COLO668 (cell line): ENCODE measurements around the gene PARVA.
A peak's percentile ranks its signal among the peaks of the same experiment; 100 is the strongest.
"Not testable (repeated sequence)": the region's sequence is repeated elsewhere in the genome, so short reads cannot be mapped to it uniquely, and the experiment has no call there.

Experiments used
- DNase-seq: peaks from one replicate; lab custom pipeline; 2025; ENCODE audit not compliant: unreplicated experiment; lab: John Stamatoyannopoulos, UW

PARVA gene, protein sequence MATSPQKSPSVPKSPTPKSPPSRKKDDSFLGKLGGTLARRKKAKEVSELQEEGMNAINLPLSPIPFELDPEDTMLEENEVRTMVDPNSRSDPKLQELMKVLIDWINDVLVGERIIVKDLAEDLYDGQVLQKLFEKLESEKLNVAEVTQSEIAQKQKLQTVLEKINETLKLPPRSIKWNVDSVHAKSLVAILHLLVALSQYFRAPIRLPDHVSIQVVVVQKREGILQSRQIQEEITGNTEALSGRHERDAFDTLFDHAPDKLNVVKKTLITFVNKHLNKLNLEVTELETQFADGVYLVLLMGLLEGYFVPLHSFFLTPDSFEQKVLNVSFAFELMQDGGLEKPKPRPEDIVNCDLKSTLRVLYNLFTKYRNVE

DNA sequence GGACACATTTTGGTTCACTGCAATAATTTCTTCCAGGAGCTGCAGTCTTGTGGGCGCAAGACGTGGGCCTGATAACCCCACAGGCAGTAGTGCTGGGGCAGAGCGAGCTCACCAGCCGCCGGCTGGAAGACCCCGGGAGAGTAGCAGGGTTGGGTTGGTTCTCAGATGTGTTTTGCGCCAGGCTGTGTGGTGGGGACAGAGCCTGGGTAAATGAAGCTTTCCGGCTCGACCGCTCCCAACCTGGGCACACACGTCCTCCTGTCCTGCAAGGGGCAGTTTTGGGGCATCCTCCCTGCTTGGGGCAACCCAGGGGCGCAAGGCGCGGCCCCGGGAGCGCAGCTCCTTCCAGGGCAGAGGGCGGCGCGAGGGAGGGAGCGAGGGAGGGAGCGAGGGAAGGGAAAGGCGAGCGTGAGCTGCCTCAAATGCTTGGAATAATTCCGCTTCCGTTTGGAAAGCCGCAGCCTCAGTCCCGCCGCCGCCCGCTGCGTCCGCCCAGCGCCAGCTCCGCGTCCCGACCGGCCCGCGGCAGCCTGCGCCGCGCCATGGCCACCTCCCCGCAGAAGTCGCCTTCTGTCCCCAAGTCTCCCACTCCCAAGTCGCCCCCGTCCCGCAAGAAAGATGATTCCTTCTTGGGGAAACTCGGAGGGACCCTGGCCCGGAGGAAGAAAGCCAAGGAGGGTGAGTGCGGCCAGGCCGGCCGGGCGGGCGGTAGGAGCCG is at the start of gene PARVA:
TSS of gene PARVA (plus strand) at position 466 of the 718 bp plus-strand sequence. CDS start at position 543, 77 bp downstream.
- DNase-seq, result peak; percentile 61

DNA sequence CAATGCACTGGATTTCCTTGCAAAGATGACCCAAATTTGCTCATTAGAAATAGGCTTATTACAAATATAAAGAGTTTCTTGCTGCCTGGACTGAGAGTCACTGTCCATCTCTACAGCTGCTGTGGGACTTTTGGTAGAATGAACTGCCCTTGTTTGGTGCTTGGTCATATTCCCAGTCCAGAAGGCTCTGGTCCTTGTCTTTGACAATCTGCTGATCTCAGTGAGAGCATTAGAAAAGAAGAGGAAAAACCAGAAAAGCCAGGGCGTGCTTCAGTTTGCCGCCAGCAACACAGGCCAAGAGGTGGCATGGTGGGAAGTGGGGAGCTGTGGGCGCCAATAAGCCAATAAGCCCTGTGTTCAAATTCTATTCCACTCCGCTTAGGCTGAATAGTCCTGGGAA is 48.2 kb upstream of the PARVA start:
- DNase-seq, result no peak

DNA sequence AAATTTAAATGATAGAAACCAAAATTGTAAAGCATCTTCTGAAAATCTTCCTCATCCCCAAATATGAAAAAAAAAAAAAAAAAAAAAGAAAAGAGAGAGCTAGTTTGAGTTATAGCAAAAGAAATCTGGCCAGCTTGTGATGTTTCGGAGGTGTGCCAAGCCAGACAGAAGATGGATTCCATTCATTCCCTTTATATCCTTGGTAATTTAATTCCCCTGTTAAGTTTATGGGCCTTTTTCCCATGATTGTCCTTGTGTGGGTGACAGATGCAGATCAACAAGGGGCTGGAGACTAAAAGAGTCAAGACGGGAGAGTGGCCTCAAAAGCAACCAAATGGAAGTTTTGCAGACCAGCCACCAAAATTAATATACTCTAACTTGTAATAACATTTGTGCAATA is 47.6 kb upstream of the PARVA start:
- DNase-seq, result no peak

DNA sequence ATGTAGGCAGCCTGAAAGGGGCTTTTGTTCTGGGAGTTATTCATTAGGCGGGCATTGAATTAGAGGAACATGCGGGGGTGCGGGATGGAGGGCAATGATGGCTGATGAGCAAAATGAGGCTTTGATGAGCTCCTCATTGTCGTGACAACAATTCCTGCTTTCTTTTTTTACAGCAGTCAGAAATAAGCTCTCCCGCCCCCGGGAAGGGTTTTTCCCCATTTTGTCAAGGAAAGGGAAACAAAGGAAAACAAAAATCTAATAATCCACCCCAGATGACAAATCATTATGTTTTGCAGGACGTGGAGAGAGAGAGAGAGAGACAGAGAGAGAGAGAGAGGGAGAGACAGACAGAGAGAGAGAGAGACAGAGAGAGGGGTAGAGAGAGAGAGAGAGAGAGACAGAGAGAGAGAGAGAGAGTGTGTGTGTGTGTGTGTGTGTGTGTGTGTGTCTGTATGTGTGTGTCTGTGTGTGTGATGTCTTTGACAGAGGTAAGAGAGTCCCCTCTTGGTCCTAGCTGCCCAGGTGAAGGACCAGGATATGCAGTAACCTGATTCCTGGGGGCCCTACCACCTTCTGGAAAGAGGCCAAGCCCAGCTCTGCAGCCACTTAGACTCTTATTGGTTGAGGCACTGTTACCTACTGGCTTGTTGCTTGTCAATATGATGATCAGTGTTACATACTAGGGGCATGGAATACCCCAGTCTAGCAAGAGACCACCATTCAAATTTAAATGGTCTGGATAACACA is 46.7 kb upstream of the PARVA start:
- DNase-seq, result peak; percentile 50

DNA sequence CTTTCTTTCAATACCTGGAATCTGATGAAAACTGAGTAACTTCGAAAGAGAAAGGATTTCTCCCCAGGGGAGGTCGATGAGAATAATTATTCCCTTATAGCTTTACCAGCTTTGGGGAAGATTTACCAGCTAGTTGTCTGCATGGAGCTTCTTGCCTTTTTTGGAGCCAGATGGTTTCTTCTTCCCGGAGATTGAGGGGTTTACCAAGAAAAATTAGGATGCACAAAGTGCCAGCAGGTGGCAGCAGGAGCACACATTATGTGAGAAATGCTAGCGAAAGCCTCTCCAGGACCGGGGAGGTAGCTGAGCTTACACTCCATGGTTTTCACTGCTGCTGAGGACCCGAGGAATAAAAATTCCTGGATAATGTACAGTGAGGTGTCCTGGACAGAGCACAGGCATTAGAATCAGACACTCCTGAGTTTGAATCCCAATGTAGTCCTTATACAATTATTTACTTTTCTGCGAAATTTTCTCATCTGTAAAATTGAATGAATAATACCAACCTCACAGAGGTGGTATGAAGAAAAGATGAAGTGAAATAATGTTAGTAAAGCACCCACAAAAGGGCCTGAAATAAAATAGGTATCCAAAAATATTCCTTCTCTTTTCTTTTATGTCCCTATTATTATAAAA is 46.0 kb upstream of the PARVA start:
- DNase-seq, result peak; percentile 89

DNA sequence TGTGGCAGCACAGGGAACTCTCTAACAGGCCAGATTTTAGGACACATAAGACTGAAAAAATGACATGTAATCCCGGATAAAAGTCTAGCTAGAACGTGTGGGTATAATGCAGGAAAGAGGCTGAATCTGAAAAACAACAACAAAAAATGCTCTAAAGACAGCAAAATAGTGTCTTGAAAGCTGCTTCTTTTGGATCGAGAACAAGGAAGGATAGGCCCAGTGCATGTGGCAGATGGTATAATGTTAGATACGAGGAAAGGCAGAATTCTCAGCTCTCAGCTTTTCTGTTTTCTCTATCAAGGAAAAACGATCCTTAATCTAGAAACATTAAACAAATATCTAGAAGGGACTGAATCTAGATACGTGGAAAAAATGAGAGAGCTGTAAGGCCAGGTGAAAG is 33.8 kb upstream of the PARVA start:
- DNase-seq, result no peak

DNA sequence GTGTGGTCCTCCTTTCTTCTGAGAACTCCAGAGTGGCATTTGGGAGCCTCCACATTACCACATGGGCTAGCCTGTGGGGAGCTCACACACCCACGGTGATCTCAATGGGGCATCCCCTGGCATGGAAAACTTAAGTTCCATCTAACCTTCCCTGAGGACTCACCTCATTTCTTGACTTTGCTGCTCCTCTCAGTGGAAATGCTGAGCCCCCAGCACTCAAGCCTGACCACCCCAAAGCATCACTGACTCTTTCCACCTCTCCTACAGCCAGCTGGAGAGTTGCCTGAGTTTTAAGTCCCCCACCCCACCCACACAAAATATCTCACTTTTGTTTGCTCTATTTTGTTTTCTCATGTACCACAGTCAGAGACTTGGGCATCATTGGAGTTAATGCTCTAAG is 23.8 kb upstream of the PARVA start:
- no peak for DNase-seq

DNA sequence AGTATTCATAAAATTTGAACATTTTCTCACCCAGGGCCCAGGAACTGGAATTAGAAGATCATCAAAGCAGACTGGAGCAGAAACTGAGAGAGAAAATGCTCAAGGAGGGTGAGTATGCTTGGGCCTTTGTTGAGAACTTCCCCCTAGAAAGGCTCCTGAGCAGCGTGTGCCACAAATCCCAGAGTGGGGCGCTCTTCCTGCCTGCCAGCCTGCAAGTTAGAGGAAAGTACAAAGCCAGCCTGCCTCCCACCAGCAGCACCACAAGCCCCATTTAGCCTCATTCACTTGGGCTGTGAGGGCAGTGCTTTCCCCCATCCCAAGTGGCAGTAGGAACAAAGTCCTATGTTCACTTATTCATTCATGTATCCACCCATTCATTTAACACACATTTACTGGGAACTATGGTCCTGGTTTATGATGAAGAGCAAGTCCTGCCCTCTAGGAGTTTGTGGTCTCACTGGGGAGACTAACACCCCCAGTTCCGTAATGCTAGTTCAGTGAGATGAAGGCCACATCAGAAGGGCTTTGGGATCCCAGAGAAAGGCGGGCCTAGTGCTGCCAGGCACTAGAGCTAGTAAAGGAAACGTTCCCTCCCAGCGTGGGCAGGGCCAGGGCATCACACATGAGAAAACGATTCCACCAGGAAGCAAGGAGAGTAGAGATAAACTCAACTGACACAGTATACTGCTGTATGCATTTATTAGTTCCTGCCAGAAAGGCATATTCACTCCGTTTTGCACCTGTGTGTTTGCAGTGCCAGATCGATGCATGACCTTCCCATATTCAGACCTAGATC is 22.4 kb upstream of the PARVA start:
- no peak for DNase-seq

DNA sequence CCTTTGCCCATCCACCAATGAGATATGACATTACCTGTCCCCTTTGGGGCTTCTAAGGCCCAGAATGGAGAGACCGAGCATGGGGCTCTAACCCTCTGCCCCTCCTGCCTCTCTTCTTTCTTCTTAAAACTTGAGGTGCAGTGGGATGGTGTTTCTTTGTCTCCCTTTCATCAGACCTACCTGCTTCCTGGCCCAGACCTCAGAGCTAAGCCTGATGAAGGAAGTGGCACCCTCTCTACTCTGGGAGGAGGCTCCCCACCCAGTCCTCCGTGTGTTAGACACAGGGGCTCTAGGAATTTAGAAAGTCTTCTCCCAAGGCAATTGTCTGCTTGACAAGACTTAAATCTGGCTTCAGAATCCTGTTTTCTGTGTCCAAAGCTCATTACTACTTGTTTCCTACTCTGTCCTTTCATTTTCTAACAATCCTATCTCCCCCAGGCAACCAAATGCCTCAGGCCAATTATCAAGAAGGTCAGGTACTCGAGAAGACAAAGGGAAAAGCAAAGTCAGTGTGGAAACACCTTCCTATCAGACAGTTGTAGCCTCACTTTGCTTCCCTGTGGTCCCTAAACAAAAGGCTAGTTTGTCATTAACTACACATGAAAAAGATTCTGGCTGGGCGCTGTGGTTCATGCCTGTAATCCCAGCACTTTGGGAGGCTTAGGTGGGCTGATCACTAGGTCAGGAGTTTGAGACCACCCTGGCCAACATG is 20.3 kb upstream of the PARVA start:
- peak; percentile 20 for DNase-seq

DNA sequence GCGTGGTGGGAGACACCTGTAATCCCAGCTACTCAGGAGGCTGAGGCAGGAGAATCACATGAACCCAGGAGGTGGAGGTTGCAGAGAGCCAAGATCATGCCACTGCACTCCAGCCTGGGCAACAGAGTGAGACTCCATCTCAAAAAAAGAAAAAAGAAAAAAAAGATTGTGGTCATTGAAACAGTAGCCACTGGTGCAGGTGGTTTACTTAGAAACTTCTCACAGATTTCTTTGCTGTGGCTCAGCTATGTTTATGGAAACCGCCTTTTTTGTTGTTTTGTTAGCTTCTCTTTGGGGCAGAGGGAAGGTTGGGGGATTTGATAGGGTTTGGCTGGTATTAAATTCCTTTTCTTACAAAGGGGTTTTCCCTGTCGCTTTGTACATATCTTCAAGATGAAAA is 19.7 kb upstream of the PARVA start:
- not testable (repeated sequence) for DNase-seq

DNA sequence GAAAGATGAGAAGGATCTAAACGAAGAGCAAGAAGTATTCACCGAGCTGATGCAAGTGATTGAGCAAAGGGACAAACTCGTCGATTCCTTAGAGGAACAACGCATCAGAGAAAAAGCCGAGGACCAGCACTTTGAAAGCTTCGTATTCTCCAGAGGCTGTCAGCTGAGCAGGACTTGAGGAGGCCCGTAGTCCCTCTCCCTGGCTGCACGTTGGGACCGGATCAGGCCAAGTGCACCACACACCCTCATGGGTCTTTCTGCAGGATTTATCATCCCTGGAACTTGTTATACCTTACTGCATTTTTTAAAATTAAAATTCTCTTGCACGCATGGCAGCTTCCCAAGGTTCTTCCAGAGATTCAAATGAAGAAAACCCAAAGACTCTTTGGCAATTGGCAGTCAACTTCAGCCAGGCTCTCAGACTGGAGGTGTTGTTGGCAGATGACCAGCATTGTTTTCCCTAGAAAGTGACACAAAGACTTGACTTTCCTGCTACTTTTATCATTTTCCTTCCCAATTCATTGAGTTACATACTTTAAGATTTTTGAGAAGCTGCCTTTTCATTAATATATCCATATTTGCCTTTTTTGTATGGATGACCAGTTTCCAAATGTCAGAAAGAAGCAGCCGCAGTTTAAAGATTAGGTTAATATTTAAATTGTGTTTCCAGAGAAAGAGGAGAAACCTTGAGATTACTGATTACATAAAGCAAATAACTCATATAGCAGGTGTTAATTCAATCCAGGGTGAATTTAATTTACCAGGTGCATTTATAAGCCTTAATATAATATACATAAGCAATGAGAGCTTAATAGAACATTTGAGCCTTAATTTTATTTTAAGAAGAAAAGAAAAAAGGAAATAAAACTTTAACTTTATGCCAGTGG is 18.8 kb upstream of the PARVA start:
- no peak for DNase-seq

DNA sequence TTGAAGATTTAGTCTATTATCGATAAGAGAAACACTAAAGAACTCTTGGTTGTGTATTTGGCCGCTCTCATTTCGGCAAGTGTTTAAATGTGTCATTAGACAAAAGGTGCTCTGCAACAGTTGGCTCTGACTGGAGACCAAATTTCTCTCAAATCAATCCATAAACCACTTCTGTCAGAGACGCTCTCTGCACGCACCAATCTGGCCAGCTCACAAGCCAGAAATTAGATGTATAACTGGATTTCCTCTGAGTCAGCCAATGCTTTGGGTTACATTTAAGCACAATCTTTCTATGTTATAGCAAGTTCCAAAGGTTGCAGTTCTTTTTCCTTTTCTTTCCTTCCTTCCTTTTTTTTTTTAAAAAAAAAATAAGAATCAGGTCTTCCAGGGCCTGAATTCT is 17.6 kb upstream of the PARVA start:
- no peak for DNase-seq

DNA sequence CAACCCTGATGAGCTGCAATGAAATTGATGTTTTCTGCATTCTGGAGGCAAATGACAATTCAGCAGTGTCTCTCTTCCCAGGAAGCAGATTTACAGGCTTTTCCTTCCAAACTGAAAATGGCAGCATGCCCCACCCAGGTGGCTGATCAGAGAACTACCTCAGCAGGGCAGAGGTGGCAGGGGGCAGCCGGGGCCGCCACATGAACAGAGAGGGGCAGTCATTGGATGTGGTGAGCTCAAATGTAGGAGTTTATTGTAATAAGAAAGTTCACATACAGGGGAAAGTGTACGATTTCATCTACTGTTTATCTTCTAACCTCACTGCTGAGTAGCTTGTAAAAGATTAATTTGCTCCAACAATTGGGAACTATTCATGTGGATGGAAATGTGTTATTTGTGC is 15.7 kb upstream of the PARVA start:
- DNase-seq, result no peak

DNA sequence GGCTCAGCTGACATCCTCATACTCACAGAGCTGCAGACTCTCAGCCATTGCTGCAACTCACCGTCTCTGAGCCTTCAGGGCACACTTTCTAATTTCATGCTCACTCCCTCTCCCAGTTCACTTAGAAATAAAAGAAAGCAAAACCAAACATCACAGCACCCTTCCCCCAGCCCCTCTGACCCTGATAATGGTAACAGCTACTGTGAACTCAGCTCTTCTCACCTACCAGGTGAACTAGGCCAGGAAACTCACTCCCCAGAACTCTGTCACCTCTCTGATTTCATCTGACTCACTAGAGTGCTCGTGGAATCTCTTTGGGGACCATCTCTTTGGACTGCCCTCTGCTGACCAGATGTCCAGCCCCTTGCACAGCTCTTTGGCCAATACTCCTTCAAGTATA is 14.5 kb upstream of the PARVA start:
- no peak for DNase-seq

DNA sequence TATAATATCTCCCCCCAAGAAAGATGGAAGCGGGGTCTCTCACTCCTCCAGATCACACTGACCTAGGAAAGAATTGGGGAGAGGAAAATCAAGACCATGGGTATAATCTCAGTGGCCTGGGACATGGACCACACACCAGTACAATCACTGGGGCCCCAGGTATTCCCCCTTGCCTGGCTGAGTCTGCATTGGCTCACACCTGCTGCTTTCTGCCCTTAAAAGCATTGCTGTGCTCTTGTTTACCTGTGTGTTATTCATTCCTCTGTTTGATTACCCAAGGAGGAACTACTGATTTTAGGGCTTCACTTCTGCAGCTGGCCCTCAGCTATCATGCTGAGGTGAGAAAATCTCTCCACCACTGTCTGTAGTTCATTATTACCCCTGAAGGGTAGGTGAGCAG is 14.0 kb upstream of the PARVA start:
- no peak for DNase-seq

DNA sequence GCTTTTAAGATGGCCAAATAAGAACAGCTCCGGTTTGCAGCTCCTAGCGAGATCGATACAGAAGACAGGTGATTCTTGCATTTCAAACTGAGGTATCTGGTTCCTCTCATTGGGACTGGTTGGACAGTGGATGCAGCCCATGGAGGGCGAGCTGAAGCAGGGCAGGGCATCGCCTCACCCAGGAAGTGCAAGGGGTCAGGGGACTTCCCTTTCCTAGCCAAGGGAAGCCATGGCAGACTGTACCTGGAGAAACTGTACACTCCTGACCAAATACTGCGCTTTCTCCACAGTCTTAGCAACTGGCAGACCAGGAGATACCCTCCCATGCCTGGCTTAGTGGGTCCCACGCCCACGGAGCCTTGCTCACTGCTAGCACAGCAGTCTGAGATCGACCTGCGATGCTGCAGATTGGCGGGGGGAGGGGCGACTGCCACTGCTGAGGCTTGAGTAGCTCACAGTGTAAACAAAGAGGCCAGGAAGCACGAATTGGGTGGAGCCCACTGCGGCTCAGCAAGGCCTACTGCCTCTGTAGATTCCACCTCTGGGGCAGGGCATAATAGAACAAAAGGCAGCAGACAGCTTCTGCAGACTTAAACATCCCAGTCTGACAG is 11.3 kb upstream of the PARVA start:
- DNase-seq, result peak; percentile 87

DNA sequence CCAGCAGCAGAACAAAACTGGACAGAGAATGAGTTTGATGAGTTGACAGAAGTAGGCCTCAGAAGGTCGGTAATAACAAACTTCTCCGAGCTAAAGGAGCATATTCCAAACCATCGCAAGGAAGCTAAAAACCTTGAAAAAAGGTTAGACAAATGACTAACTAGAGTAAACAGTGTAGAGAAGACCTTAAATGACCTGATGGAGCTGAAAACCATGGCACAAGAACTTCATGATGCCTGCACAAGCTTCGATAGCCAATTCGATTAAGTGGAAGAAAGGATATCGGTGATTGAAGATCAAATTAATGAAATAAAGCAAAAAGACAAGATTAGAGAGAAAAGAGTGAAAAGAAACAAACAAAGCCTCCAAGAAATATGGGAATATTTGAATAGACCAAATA is 10.3 kb upstream of the PARVA start:
- DNase-seq, result not testable (repeated sequence)

DNA sequence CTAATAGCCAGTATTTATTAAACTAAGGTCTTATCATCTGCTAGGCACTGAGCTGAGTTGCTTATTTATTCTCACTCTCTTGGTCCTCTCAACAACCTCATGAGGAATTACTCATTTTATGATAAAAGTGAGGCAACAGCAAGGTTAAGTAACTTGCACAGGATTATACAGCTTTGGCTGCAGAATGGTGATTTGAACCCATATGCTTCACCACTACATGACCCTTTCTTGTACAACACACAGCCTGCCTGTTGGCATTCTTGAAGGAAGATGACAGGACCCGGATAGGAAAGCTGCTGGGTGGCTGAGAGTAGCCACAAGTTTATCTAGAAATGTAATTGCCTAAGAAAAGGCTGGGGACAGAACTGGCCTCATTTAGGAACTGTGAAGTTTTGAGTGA is 5.3 kb upstream of the PARVA start:
- DNase-seq, result no peak

DNA sequence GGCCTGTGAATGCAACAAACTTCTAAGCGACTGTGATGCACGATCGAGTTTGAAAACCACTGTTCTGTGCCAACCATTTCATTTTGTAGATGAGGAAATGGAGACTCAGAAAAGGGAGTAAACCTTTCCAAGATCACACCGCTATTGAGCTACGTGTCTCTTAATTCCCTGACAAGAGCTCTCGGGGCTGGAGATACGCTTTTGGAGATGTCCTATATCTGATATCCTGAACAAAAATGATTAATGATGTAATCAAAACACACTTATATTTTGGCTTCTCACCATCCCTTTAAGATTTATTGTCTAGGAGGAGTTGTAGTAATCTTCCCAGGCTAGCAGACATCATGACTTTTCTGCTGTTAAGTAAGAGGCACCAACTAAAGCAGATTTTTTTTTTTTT is 1.7 kb upstream of the PARVA start:
- DNase-seq, result no peak
